Kidney glomerular epithelial cell (primary cell): ENCODE measurements around the gene ATXN7L3.
A peak's percentile ranks its signal among the peaks of the same experiment; 100 is the strongest.

ENCODE experiments used
- DNase-seq: peaks from one replicate; lab custom pipeline; 2025; lab: John Stamatoyannopoulos, UW

Gene ATXN7L3

GRCh38 chr17:44200478-44201155, 933 bp upstream of the ATXN7L3 start:
- DNase-seq = no peak

GRCh38 chr17:44198721-44199552, 747 bp downstream of the ATXN7L3 start:
- DNase-seq = peak; percentile 14

- no peak for DNase-seq
These were observed 1.5 kb downstream of the ATXN7L3 start for GRCh38 chr17:44197980-44198720.

- DNase-seq = no peak
These were observed 2.6 kb downstream of the ATXN7L3 start for GRCh38 chr17:44197107-44197506.

- DNase-seq = no peak
These were observed 6.2 kb downstream of the ATXN7L3 start for GRCh38 chr17:44193326-44194084.

GRCh38 chr17:44192750-44193149, 6.9 kb downstream of the ATXN7L3 start:
- DNase-seq = no peak

GRCh38 chr17:44191941-44192496, 7.7 kb downstream of the ATXN7L3 start:
- no peak for DNase-seq

- DNase-seq = no peak
These were observed 8.3 kb downstream of the ATXN7L3 start for GRCh38 chr17:44191369-44191768.

- no peak for DNase-seq
These were observed 9.2 kb downstream of the ATXN7L3 start for GRCh38 chr17:44190481-44190880.

GRCh38 chr17:44188576-44189403, 10.9 kb downstream of the ATXN7L3 start:
- no peak for DNase-seq

GRCh38 chr17:44187131-44187899, 12.4 kb downstream of the ATXN7L3 start:
- DNase-seq = no peak

GRCh38 chr17:44186307-44187130, 13.2 kb downstream of the ATXN7L3 start, which contains the start of gene TMUB2:
Gene TMUB2, plus strand, starts transcription at chr17:44186972. Its CDS starts 737 bp downstream, at chr17:44187709.
- DNase-seq = peak; percentile 100

- no peak for DNase-seq
These were observed 15.4 kb downstream of the ATXN7L3 start for GRCh38 chr17:44184212-44184810.

- no peak for DNase-seq
These were observed 16.7 kb downstream of the ATXN7L3 start for GRCh38 chr17:44183024-44183423.

- DNase-seq = no peak
These were observed 21.6 kb downstream of the ATXN7L3 start for GRCh38 chr17:44178133-44178532.

GRCh38 chr17:44177640-44178039, 22.0 kb downstream of the ATXN7L3 start:
- DNase-seq = no peak

GRCh38 chr17:44176671-44177501, 22.8 kb downstream of the ATXN7L3 start:
- DNase-seq = no peak

GRCh38 chr17:44176257-44176656, 23.4 kb downstream of the ATXN7L3 start:
- no peak for DNase-seq
